ENCODE data around the gene SLC35A4.

- no peak for TF ChIP-seq CTCF (IDR thresholded peaks at IDR 0.05)
- TF ChIP-seq POLR2A (IDR thresholded peaks at IDR 0.05): no peak
- TF ChIP-seq EP300 (IDR thresholded peaks at IDR 0.05): no peak
- no peak for TF ChIP-seq POLR2AphosphoS5 (IDR thresholded peaks at IDR 0.05)
These were observed 44.1 kb downstream of the SLC35A4 start for GRCh38 chr5:140608722-140609121.
